ENCODE data around the gene NES.

NES gene

DNA sequence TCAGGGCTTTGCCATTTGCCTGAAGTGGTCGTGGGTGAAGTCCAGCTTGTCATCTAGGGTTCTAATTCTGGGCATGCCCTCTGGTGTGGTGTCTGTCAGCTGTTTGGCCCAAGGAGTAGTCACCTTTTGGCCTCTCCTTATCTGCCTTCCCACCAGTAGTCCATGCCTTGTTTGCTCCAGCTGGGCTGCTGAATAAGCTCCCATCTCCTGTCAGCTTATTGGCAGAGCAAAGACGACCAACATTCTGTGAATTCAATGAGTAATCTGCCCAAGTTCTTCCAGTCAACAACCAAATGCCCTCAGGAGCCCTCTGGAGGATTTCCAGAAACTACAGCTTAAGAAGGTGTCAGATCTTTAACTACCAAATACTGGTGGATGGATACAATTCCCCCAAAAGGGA lies 28.3 kb downstream of the NES start:
- TF ChIP-seq, protein P1, sequence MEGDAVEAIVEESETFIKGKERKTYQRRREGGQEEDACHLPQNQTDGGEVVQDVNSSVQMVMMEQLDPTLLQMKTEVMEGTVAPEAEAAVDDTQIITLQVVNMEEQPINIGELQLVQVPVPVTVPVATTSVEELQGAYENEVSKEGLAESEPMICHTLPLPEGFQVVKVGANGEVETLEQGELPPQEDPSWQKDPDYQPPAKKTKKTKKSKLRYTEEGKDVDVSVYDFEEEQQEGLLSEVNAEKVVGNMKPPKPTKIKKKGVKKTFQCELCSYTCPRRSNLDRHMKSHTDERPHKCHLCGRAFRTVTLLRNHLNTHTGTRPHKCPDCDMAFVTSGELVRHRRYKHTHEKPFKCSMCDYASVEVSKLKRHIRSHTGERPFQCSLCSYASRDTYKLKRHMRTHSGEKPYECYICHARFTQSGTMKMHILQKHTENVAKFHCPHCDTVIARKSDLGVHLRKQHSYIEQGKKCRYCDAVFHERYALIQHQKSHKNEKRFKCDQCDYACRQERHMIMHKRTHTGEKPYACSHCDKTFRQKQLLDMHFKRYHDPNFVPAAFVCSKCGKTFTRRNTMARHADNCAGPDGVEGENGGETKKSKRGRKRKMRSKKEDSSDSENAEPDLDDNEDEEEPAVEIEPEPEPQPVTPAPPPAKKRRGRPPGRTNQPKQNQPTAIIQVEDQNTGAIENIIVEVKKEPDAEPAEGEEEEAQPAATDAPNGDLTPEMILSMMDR (IDR thresholded peaks at IDR 0.05; ENCODE audit: low read length, missing control alignments) = no peak
- no peak for DNase-seq (ENCODE audit: low read depth)
- no peak overlapping the region for H3K4me3 ChIP-seq (replicated peaks; ENCODE audit: low read depth, low read length)

DNA sequence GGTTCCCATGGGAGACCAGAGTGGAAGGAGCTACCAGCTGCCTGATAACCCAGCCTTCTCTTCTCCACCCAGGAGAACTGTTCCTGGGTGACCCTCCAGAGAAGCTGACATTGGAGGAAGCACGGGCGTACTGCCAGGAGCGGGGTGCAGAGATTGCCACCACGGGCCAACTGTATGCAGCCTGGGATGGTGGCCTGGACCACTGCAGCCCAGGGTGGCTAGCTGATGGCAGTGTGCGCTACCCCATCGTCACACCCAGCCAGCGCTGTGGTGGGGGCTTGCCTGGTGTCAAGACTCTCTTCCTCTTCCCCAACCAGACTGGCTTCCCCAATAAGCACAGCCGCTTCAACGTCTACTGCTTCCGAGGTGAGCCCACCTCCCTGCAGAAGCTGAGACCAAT lies 28.7 kb downstream of the NES start:
- TF ChIP-seq, protein P1 (IDR thresholded peaks at IDR 0.05; ENCODE audit: low read length, missing control alignments) = no peak
- DNase-seq (ENCODE audit: low read depth) = no peak
- no peak overlapping the region for H3K4me3 ChIP-seq (replicated peaks; ENCODE audit: low read depth, low read length)

DNA sequence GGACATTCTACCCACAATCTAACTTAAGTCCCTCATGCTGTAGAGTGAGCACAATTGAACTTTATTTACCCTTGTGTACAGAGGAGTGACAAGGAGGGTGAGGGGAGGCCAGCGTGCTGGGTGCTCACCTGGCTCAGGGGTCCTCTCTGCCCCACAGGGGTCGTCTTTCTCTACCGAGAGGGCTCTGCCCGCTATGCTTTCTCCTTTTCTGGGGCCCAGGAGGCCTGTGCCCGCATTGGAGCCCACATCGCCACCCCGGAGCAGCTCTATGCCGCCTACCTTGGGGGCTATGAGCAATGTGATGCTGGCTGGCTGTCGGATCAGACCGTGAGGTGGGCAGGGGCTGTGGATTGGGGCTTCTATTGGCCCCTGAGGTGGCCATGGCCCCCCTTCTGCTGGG lies 29.9 kb downstream of the NES start:
- DNase-seq (ENCODE audit: low read depth) = no peak
- H3K4me3 ChIP-seq (replicated peaks; ENCODE audit: low read depth, low read length) = no peak overlapping the region
- TF ChIP-seq, protein P1 (IDR thresholded peaks at IDR 0.05; ENCODE audit: low read length, missing control alignments) = no peak

- TF ChIP-seq, protein P1 (IDR thresholded peaks at IDR 0.05; ENCODE audit: low read length, missing control alignments) = no peak
- no peak overlapping the region for H3K4me3 ChIP-seq (replicated peaks; ENCODE audit: low read depth, low read length)
Observed at GRCh38 chr1:156646738-156647211, 30.4 kb downstream of the NES start.

GRCh38 chr1:156645666-156646065 lies 31.5 kb downstream of the NES start:
- no peak for DNase-seq (ENCODE audit: low read depth)
- TF ChIP-seq, protein P1 (IDR thresholded peaks at IDR 0.05; ENCODE audit: low read length, missing control alignments) = no peak

More at GRCh38 chr1:156646738-156647211, 30.4 kb downstream of the NES start:
- no peak for DNase-seq (ENCODE audit: low read depth)

GRCh38 chr1:156645056-156645455 lies 32.2 kb downstream of the NES start:
- TF ChIP-seq, protein P1 (IDR thresholded peaks at IDR 0.05; ENCODE audit: low read length, missing control alignments) = no peak
- DNase-seq (ENCODE audit: low read depth) = no peak
- no peak overlapping the region for H3K4me3 ChIP-seq (replicated peaks; ENCODE audit: low read depth, low read length)

More at GRCh38 chr1:156645666-156646065, 31.5 kb downstream of the NES start:
- H3K4me3 ChIP-seq (replicated peaks; ENCODE audit: low read depth, low read length) = no peak overlapping the region

GRCh38 chr1:156644640-156645039 lies 32.6 kb downstream of the NES start:
- TF ChIP-seq, protein P1 (IDR thresholded peaks at IDR 0.05; ENCODE audit: low read length, missing control alignments) = no peak
- DNase-seq (ENCODE audit: low read depth) = no peak
- no peak overlapping the region for H3K4me3 ChIP-seq (replicated peaks; ENCODE audit: low read depth, low read length)
